ENCODE data around the gene FBXL7.

FBXL7 gene

GRCh38 chr5:15692706-15693381, 192.9 kb downstream of the FBXL7 start:
- ChIA-PET CTCF (no interaction called here), POLR2A (no interaction called here)
- no peak for DNase-seq (ENCODE audit: extremely low spot score)
- no peak for TF ChIP-seq CTCF (IDR thresholded peaks at IDR 0.05; ENCODE audit: control extremely low read depth, extremely low read depth, low read depth, missing control alignments)

- DNase-seq (ENCODE audit: extremely low spot score): no peak
- TF ChIP-seq CTCF (IDR thresholded peaks at IDR 0.05; ENCODE audit: control extremely low read depth, extremely low read depth, low read depth, missing control alignments): no peak
- CTCF ChIA-PET: no interaction called here
- POLR2A ChIA-PET: no interaction called here
These were observed 193.4 kb downstream of the FBXL7 start for GRCh38 chr5:15693382-15693728.

DNA sequence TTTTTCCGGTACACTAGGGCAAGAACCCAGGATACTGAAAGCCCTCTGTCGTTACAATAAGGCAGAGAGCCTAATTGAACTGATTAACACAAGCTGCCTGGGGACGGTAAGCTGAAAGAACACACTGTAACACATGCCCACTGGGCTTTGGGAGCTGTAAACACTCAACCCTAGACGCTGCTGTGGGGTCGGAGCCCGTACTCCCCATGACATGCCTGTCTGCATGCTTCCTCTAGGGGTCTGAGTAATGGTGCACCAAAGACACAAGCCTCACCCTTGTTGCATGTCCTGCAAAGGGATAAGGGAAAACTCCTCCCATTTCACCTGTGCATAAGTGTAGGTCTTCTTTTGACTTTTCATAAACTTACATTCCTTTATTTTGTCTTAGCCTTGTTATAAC, 194.0 kb downstream of the FBXL7 start:
- no peak for TF ChIP-seq CTCF (IDR thresholded peaks at IDR 0.05; ENCODE audit: control extremely low read depth, extremely low read depth, low read depth, missing control alignments)
- CTCF ChIA-PET: no interaction called here
- DNase-seq (ENCODE audit: extremely low spot score): no peak
- POLR2A ChIA-PET: no interaction called here

- no peak for DNase-seq (ENCODE audit: extremely low spot score)
- TF ChIP-seq CTCF (IDR thresholded peaks at IDR 0.05; ENCODE audit: control extremely low read depth, extremely low read depth, low read depth, missing control alignments): no peak
- ChIA-PET POLR2A (no interaction called here), CTCF (interaction anchor here (1.2 kb wide), 1 partner anchor 13 kb away, joined by 3 read pairs; no protein-coding TSS in a partner anchor)
These were observed 194.8 kb downstream of the FBXL7 start for GRCh38 chr5:15694696-15695214.

GRCh38 chr5:15695215-15695731, 195.3 kb downstream of the FBXL7 start:
- no peak for TF ChIP-seq CTCF (IDR thresholded peaks at IDR 0.05; ENCODE audit: control extremely low read depth, extremely low read depth, low read depth, missing control alignments)
- DNase-seq (ENCODE audit: extremely low spot score): no peak
- ChIA-PET CTCF (interaction anchor here (1.2 kb wide), 1 partner anchor 13 kb away, joined by 3 read pairs; no protein-coding TSS in a partner anchor), POLR2A (no interaction called here)

- no peak for TF ChIP-seq CTCF (IDR thresholded peaks at IDR 0.05; ENCODE audit: control extremely low read depth, extremely low read depth, low read depth, missing control alignments)
- no peak for DNase-seq (ENCODE audit: extremely low spot score)
- POLR2A ChIA-PET: no interaction called here
- CTCF ChIA-PET: interaction anchor here (2.0 kb wide), 1 partner anchor 13 kb away, joined by 5 read pairs; no protein-coding TSS in a partner anchor
These were observed 200.4 kb downstream of the FBXL7 start for GRCh38 chr5:15700373-15700772.
